Naive thymus-derived CD4-positive, alpha-beta T cell (primary cell): ENCODE data around the gene EXD3. TPM values are rescaled to one million over a fixed set of nuclear protein-coding genes. Genes with fewer than 3 reads are reported as not detected.

Experiments used
- ATAC-seq: fragments of 150-1000 bp; cut with Tn5 transposase; 2 replicates; pipeline ENCODE4 v1.10.0; 2021; ENCODE audit warnings: mild to moderate bottlenecking, moderate library complexity
- CTCF ChIA-PET: fragments of 350-600 bp; sonication (Branson Sonifier 250); formaldehyde crosslinking; loops from one replicate; lab custom pipeline; 2021; ENCODE audit warnings: antibody characterized with exemption; lab: Charles Lee
- POLR2A ChIA-PET: fragments of 350-600 bp; sonication (Branson Sonifier 250); formaldehyde crosslinking; loops from one replicate; lab custom pipeline; 2021; ENCODE audit warnings: antibody characterized with exemption, inconsistent platforms; lab: Charles Lee
- DNase-seq, 9 donors: peaks; one replicate each; pipeline versions ENCODE4 v3.0.0 to v3.0.0-alpha.2; 2020 to 2022; ENCODE audit warnings: mixed read lengths in 1 of 9
- H3K27ac ChIP-seq: one replicate; pipeline ENCODE4 v1.7.0; 2013; ENCODE audit warnings: mild to moderate bottlenecking, low read depth, low read length, moderate library complexity
- H3K27me3 ChIP-seq, 2 donors: one replicate each; pipeline ENCODE4 v1.7.0; 2013; ENCODE audit warnings: low read length in 2 of 2, mild to moderate bottlenecking in 2 of 2, moderate library complexity in 2 of 2; ENCODE audit not compliant: control insufficient read depth in 2 of 2, insufficient read depth in 2 of 2
- H3K36me3 ChIP-seq, 3 experiments: 1 replicate in 2 of 3; 2 replicates in 1 of 3; pipeline ENCODE4 v1.7.0; 2013; ENCODE audit warnings: low read length in 3 of 3, mild to moderate bottlenecking in 3 of 3, moderate library complexity in 1 of 3; ENCODE audit not compliant: insufficient read depth in 3 of 3, control insufficient read depth in 2 of 3
- H3K4me1 ChIP-seq, 2 donors: one replicate each; pipeline ENCODE4 v1.7.0; 2013; ENCODE audit warnings: low read length in 2 of 2, mild to moderate bottlenecking in 2 of 2, moderate library complexity in 1 of 2; ENCODE audit not compliant: control insufficient read depth in 2 of 2, insufficient read depth in 2 of 2
- H3K4me3 ChIP-seq: 2 replicates; pipeline ENCODE4 v1.7.0; 2013; ENCODE audit warnings: mild to moderate bottlenecking, low read length
- H3K9me3 ChIP-seq, 3 experiments: 1 replicate in 2 of 3; 2 replicates in 1 of 3; pipeline ENCODE4 v1.7.0; 2013; ENCODE audit warnings: low read length in 3 of 3; ENCODE audit not compliant: control insufficient read depth in 2 of 3
- H3K27ac Mint-ChIP-seq, 9 donors: one replicate each; pipeline ENCODE4 v1.8.0; 2020 to 2022; ENCODE audit warnings: mixed read lengths in 9 of 9, mild to moderate bottlenecking in 8 of 9, moderate library complexity in 5 of 9, inconsistent platforms in 2 of 9
- H3K27me3 Mint-ChIP-seq, 5 donors: one replicate each; pipeline ENCODE4 v1.8.0; 2021 to 2022; ENCODE audit warnings: mixed read lengths in 5 of 5, mild to moderate bottlenecking in 1 of 5
- H3K36me3 Mint-ChIP-seq, 5 donors: one replicate each; pipeline ENCODE4 v1.8.0; 2020 to 2022; ENCODE audit warnings: mixed read lengths in 5 of 5, mild to moderate bottlenecking in 3 of 5, inconsistent platforms in 1 of 5
- H3K4me1 Mint-ChIP-seq, 7 donors: one replicate each; pipeline ENCODE4 v1.8.0; 2020 to 2022; ENCODE audit warnings: mixed read lengths in 7 of 7, mild to moderate bottlenecking in 3 of 7, inconsistent platforms in 1 of 7
- H3K4me3 Mint-ChIP-seq, 10 donors: one replicate each; pipeline ENCODE4 v1.8.0; 2020 to 2022; ENCODE audit warnings: mild to moderate bottlenecking in 10 of 10, mixed read lengths in 10 of 10, moderate library complexity in 6 of 10, inconsistent platforms in 2 of 10
- H3K9me3 Mint-ChIP-seq, 11 donors: one replicate each; pipeline ENCODE4 v1.8.0; 2020 to 2022; ENCODE audit warnings: mixed read lengths in 11 of 11, mild to moderate bottlenecking in 4 of 11, inconsistent platforms in 1 of 11, moderate library complexity in 1 of 11
- intact Hi-C, 2 donors: fragments of 100-400 bp; cut with micrococcal nuclease; formaldehyde crosslinking; loops; one replicate each; pipeline ENCODE4 v1.15.1; 2023
- polyA plus RNA-seq, 2 donors: library from polyadenylated mRNA; unstranded; fragments of 300-500 nt; fragmentation: Illumina TruSeq; gene quantifications; one replicate each; pipeline ENCODE4 v1.2.3, GENCODE V29; 2021
- total RNA-seq, 6 experiments: library from RNA in 5 of 6; stranded (reverse) in 5 of 6; gene quantifications; 1 replicate in 5 of 6; 2 replicates in 1 of 6; pipeline ENCODE4 v1.2.3 and lab custom pipeline; 2021 to 2026

The EXD3 gene
- total and polyA plus RNA-seq, 7 experiments from 2014 or later: 3.5 to 27.2 (median 23.4) TPM

- Histone ChIP-seq H3K4me3 (no peak overlapping the region), H3K27me3 (no peaks in the 10 kb centered on the region), H3K27ac (no peak overlapping the region), H3K4me1 (peaks cover under 1 to 3% of the 10 kb centered on the region in 2 donors), H3K36me3 (no peaks in the 10 kb centered on the region), H3K9me3 (no peaks in the 10 kb centered on the region)
- Mint-ChIP-seq H3K4me3 (peak overlapping the region in 5 of 10 donors; percentile 13 to 76 (median 45)), H3K36me3 (peaks cover 0 to 12% (median 7%) of the 10 kb centered on the region in 5 donors), H3K4me1 (peaks cover 0 to 13% (median 6%) of the 10 kb centered on the region in 7 donors), H3K27me3 (peaks cover 0 to 4% (median 0%) of the 10 kb centered on the region in 5 donors), H3K27ac (no peak overlapping the region), H3K9me3 (no peaks in the 10 kb centered on the region)
- ATAC-seq (no peak), DNase-seq (no peak)
- intact Hi-C loops: loop anchor here in 1 of 2 donors (2.0 kb wide), 2 partner anchors 103 to 111 kb away; partner anchors contain the start of gene NRARP
- ChIA-PET CTCF (no interaction called here), POLR2A (no interaction called here)
These were observed 17.3 kb downstream of the EXD3 start for GRCh38 chr9:137405677-137406081.

- DNase-seq (no peak), ATAC-seq (no peak)
- no peaks in the 10 kb centered on the region for H3K27me3 ChIP-seq
- Mint-ChIP-seq H3K4me3 (peak overlapping the region in 1 of 10 donors; percentile 76), H3K27ac (no peak overlapping the region), H3K4me1 (peaks cover 0 to 13% (median 6%) of the 10 kb centered on the region in 7 donors), H3K9me3 (no peaks in the 10 kb centered on the region), H3K27me3 (peaks cover 0 to 4% (median 0%) of the 10 kb centered on the region in 5 donors), H3K36me3 (peaks cover 0 to 16% (median 7%) of the 10 kb centered on the region in 5 donors)
- H3K36me3 ChIP-seq: no peaks in the 10 kb centered on the region
- H3K27ac ChIP-seq: no peak overlapping the region
- intact Hi-C loops: no loop called here
- peaks cover 0 to 3% of the 10 kb centered on the region in 2 donors for H3K4me1 ChIP-seq
- H3K4me3 ChIP-seq: no peak overlapping the region
- H3K9me3 ChIP-seq: no peaks in the 10 kb centered on the region
- ChIA-PET POLR2A (no interaction called here), CTCF (no interaction called here)
These were observed 17.9 kb downstream of the EXD3 start for GRCh38 chr9:137404961-137405567.

GRCh38 chr9:137403269-137403668 is 19.7 kb downstream of the EXD3 start:
- ATAC-seq: no peak
- Mint-ChIP-seq H3K27me3 (peaks cover 0 to 4% (median 0%) of the 10 kb centered on the region in 5 donors), H3K27ac (no peak overlapping the region), H3K4me3 (no peak overlapping the region), H3K36me3 (peaks cover 0 to 24% (median 7%) of the 10 kb centered on the region in 5 donors), H3K4me1 (peaks cover 0 to 19% (median 5%) of the 10 kb centered on the region in 7 donors), H3K9me3 (peaks cover 0 to 2% (median 0%) of the 10 kb centered on the region in 11 donors)
- POLR2A ChIA-PET: no interaction called here
- peaks cover 0 to 3% of the 10 kb centered on the region in 2 donors for H3K4me1 ChIP-seq
- no peak for DNase-seq
- H3K4me3 ChIP-seq: no peak overlapping the region
- no peak overlapping the region for H3K27ac ChIP-seq
- H3K36me3 ChIP-seq: no peaks in the 10 kb centered on the region
- H3K9me3 ChIP-seq: no peaks in the 10 kb centered on the region
- intact Hi-C loops: no loop called here
- CTCF ChIA-PET: no interaction called here
- H3K27me3 ChIP-seq: no peaks in the 10 kb centered on the region

- Mint-ChIP-seq H3K27me3 (peaks cover 0 to 4% (median 0%) of the 10 kb centered on the region in 5 donors), H3K27ac (peak overlapping the region in 1 of 9 donors; percentile 17), H3K9me3 (peaks cover 0 to 2% (median 0%) of the 10 kb centered on the region in 11 donors), H3K4me3 (no peak overlapping the region), H3K4me1 (peaks cover 0 to 19% (median 7%) of the 10 kb centered on the region in 7 donors), H3K36me3 (peaks cover 0 to 29% (median 7%) of the 10 kb centered on the region in 5 donors)
- CTCF ChIA-PET: no interaction called here
- peaks cover 0 to 3% of the 10 kb centered on the region in 2 donors for H3K4me1 ChIP-seq
- H3K27ac ChIP-seq: no peak overlapping the region
- H3K4me3 ChIP-seq: no peak overlapping the region
- DNase-seq: no peak
- no peaks in the 10 kb centered on the region for H3K36me3 ChIP-seq
- no peaks in the 10 kb centered on the region for H3K27me3 ChIP-seq
- no peak for ATAC-seq
- H3K9me3 ChIP-seq: no peaks in the 10 kb centered on the region
- POLR2A ChIA-PET: no interaction called here
- intact Hi-C loops: no loop called here
These were observed 20.2 kb downstream of the EXD3 start for GRCh38 chr9:137402746-137403145.

GRCh38 chr9:137398561-137399468 is 24.1 kb downstream of the EXD3 start:
- peak overlapping the region in 2 of 9 donors; percentile 13 to 39 for H3K27ac Mint-ChIP-seq
- ChIA-PET POLR2A (no interaction called here), CTCF (no interaction called here)
- intact Hi-C loops: no loop called here
- no peaks in the 10 kb centered on the region for H3K27me3 Mint-ChIP-seq
- no peaks in the 10 kb centered on the region for H3K4me1 ChIP-seq
- no peaks in the 10 kb centered on the region for H3K36me3 ChIP-seq
- H3K4me3 ChIP-seq: no peak overlapping the region
- ATAC-seq: no peak
- no peaks in the 10 kb centered on the region for H3K9me3 ChIP-seq
- H3K9me3 Mint-ChIP-seq: peaks cover 0 to 6% (median 0%) of the 10 kb centered on the region in 11 donors
- no peak for DNase-seq
- peaks cover 0 to 36% (median 12%) of the 10 kb centered on the region in 5 donors for H3K36me3 Mint-ChIP-seq
- H3K27ac ChIP-seq: no peak overlapping the region
- no peak overlapping the region for H3K4me3 Mint-ChIP-seq
- no peaks in the 10 kb centered on the region for H3K27me3 ChIP-seq
- H3K4me1 Mint-ChIP-seq: peaks cover 3 to 11% (median 5%) of the 10 kb centered on the region in 7 donors

GRCh38 chr9:137397675-137398423 is 25.1 kb downstream of the EXD3 start:
- Histone ChIP-seq H3K27me3 (no peaks in the 10 kb centered on the region), H3K27ac (no peak overlapping the region), H3K36me3 (no peaks in the 10 kb centered on the region), H3K4me1 (no peaks in the 10 kb centered on the region), H3K4me3 (no peak overlapping the region), H3K9me3 (no peaks in the 10 kb centered on the region)
- CTCF ChIA-PET: no interaction called here
- Mint-ChIP-seq H3K27ac (peak overlapping the region in 1 of 9 donors; percentile 22), H3K4me3 (no peak overlapping the region), H3K9me3 (peaks cover 0 to 6% (median 0%) of the 10 kb centered on the region in 11 donors), H3K36me3 (peaks cover 0 to 35% (median 12%) of the 10 kb centered on the region in 5 donors), H3K4me1 (peaks cover 3 to 11% (median 5%) of the 10 kb centered on the region in 7 donors), H3K27me3 (no peaks in the 10 kb centered on the region)
- ATAC-seq: no peak
- no peak for DNase-seq
- POLR2A ChIA-PET: no interaction called here
- intact Hi-C loops: no loop called here
